ENCODE data around the gene PCDHGC3.

DNA sequence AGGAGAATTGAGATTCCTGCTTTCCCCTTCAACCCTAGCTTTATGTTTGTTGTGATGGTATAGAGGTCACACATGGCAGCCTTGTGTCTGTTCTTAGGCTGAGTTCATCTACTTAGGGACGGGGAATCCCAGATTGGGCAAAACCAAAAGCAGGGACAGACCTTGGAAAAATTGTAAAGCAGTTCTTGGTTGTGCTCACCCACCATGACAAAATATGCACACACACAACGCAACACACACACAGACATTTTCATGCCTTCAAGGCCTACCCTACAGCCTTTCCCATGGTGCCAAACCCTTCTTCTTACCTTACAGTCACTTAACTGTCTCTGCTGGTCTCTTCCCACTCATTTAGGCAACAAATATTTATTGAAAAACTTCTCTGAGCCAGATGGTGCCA, 27.9 kb downstream of the PCDHGC3 start:
- TF ChIP-seq, protein P1, sequence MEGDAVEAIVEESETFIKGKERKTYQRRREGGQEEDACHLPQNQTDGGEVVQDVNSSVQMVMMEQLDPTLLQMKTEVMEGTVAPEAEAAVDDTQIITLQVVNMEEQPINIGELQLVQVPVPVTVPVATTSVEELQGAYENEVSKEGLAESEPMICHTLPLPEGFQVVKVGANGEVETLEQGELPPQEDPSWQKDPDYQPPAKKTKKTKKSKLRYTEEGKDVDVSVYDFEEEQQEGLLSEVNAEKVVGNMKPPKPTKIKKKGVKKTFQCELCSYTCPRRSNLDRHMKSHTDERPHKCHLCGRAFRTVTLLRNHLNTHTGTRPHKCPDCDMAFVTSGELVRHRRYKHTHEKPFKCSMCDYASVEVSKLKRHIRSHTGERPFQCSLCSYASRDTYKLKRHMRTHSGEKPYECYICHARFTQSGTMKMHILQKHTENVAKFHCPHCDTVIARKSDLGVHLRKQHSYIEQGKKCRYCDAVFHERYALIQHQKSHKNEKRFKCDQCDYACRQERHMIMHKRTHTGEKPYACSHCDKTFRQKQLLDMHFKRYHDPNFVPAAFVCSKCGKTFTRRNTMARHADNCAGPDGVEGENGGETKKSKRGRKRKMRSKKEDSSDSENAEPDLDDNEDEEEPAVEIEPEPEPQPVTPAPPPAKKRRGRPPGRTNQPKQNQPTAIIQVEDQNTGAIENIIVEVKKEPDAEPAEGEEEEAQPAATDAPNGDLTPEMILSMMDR (IDR thresholded peaks at IDR 0.05; ENCODE audit: low read depth, low read length), result no peak
- TF ChIP-seq, protein P2, sequence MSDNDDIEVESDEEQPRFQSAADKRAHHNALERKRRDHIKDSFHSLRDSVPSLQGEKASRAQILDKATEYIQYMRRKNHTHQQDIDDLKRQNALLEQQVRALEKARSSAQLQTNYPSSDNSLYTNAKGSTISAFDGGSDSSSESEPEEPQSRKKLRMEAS (IDR thresholded peaks at IDR 0.05; ENCODE audit: low read depth, low read length), result no peak
- TF ChIP-seq POLR2A (IDR thresholded peaks at IDR 0.05; ENCODE audit: extremely low read depth, insufficient read length), result no peak

Measured in NB4 (cell line).